Measurements from ENCODE around the gene MCTP1. TPM values are rescaled to one million over a fixed set of nuclear protein-coding genes. Genes with fewer than 3 reads are reported as not detected.
A peak's percentile ranks its signal among the peaks of the same experiment; 100 is the strongest.

MCTP1 gene
- total RNA-seq, 1 experiment from 2014 or later = 2.5 TPM

GRCh38 chr5:94969174-94969573 lies 315.7 kb downstream of the MCTP1 start:
- Histone ChIP-seq H2BK5ac (ENCODE audit: insufficient read length, low read length) (no peak overlapping the region), H3T11ph (ENCODE audit: low read length) (no peak overlapping the region), H3K27ac (ENCODE audit: insufficient read length, low read depth, low read length) (no peak overlapping the region), H3K4me2 (ENCODE audit: insufficient read depth, insufficient read length, low read length) (no peak overlapping the region), H4K8ac (replicated peaks; ENCODE audit: insufficient read length, low read depth, low read length) (no peak overlapping the region), H3K27me3 (ENCODE audit: insufficient read depth, low read length) (no peaks in the 10 kb centered on the region), H2AK5ac (ENCODE audit: insufficient read length, low read length) (no peak overlapping the region), H3K4ac (ENCODE audit: low read depth, low read length) (no peak overlapping the region), H3K79me2 (ENCODE audit: insufficient read depth, low read length) (no peaks in the 10 kb centered on the region), H3K23ac (ENCODE audit: insufficient read length, low read depth, low read length) (no peak overlapping the region), H2BK20ac (ENCODE audit: low read depth, low read length, poor library complexity, severe bottlenecking) (no peak overlapping the region), H3K56ac (ENCODE audit: insufficient read length, low read depth, low read length) (no peak overlapping the region), H2BK12ac (ENCODE audit: insufficient read length, low read depth, low read length) (no peak overlapping the region), H3K9ac (ENCODE audit: extremely low read depth, insufficient read length, low read length) (no peak overlapping the region), H3K23me2 (ENCODE audit: insufficient read length, low read depth, low read length, poor library complexity, severe bottlenecking) (no peaks in the 10 kb centered on the region), H3K4me1 (ENCODE audit: insufficient read depth, low read length) (no peaks in the 10 kb centered on the region), H2BK15ac (ENCODE audit: low read depth, low read length) (no peak overlapping the region), H2AFZ (ENCODE audit: low read length) (no peak overlapping the region), H3K14ac (ENCODE audit: insufficient read depth, low read length) (no peak overlapping the region), H3K79me1 (ENCODE audit: insufficient read depth, low read depth, low read length, poor library complexity, severe bottlenecking) (no peaks in the 10 kb centered on the region), H4K5ac (ENCODE audit: insufficient read length, low read depth, low read length) (no peak overlapping the region), H4K91ac (ENCODE audit: insufficient read length, low read depth, low read length) (no peak overlapping the region), H3K9me3 (ENCODE audit: control insufficient read depth, low read depth, low read length) (no peaks in the 10 kb centered on the region), H3K18ac (ENCODE audit: insufficient read length, low read depth, low read length) (no peak overlapping the region), H4K20me1 (ENCODE audit: control insufficient read depth, insufficient read depth, insufficient read length) (no peaks in the 10 kb centered on the region), H2BK120ac (ENCODE audit: low read depth, low read length, poor library complexity, severe bottlenecking) (no peak overlapping the region)
- no peak for DNase-seq
- Mint-ChIP-seq H3K4me1 (0 out of 4 replicates have a peak, but pooled peaks cover 0 to 2% of the 10 kb centered on the region in 2 experiments), H3K4me3 (no peak overlapping the region), H3K36me3 (ENCODE audit: insufficient read depth in 1 of 3, low read depth in 3 of 3) (no peaks in the 10 kb centered on the region), H3K9me3 (no peaks in the 10 kb centered on the region; a peak in 1 of 5 replicates), H3K27me3 (ENCODE audit: low read depth) (no peaks in the 10 kb centered on the region), H3K27ac (no peak overlapping the region)
- TF ChIP-seq CTCF (conservative IDR thresholded peaks at IDR 0.05) = peak; percentile 45
- WGBS (ENCODE audit: extremely low coverage, insufficient read length, low lambda C conversion rate) = no CpG with 5 or more reads among the region's 3 CpGs

Measured in H9 (cell line).